Measurements from ENCODE around the gene OR51G2. TPM values are rescaled to one million over a fixed set of nuclear protein-coding genes. Genes with fewer than 3 reads are reported as not detected.
"Not testable (repeated sequence)": the region's sequence is repeated elsewhere in the genome, so short reads cannot be mapped to it uniquely, and the experiment has no call there.

The OR51G2 gene
- under 1 TPM in 1 of 4 donors, not detected in 3; 0.08 TPM for polyA plus RNA-seq (ENCODE audit: insufficient read length in 4 of 4)

DNA sequence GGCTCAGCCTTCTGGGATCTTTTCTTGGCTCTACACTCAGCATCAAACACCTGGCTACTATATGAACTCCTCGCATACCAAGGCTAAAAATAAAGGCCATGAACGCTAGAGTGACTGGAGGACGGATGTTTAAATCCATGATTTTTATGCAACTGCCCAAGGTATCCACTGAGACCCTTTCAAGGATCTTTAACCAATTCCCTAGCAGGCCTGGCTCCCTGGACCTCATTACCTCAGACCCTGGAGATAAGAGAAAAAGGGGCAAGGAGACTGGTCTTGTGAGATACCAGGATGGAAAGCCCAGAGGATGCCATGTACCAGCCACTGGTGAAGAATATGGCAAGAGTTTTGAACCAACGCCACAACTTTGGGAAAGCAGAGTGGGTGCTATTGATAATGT, at the start of gene OR51G2:
OR51G2 (minus strand) TSS at position 101 of the 400 bp plus-strand sequence. CDS start 3,687 bp downstream, outside the sequence.
- DNase-seq (ENCODE audit: low read depth in 4 of 4, low spot score in 3 of 4): no peak

- DNase-seq (ENCODE audit: low read depth in 4 of 4, low spot score in 3 of 4): no peak
These were observed 43.7 kb upstream of the OR51G2 start for GRCh38 chr11:4962816-4963215.

DNA sequence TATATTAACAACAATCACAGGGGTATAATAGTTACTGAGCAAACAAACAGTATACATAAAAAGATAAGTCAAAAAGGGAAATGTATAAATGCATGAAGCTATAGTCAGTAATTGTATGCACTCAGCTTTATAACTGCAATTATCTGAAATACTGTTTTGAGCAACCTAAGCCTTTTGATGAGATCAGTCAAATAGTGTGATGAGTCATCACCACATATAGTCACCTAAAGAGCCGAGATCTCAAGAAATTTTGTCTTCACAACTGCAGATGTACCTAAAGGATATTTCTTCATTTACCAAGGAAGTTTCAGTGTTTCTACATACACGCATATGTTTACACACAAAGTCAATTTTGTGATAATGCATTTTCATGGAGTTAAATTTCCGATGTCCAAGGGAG, 41.7 kb upstream of the OR51G2 start:
- DNase-seq (ENCODE audit: low read depth in 4 of 4, low spot score in 3 of 4): no peak

DNA sequence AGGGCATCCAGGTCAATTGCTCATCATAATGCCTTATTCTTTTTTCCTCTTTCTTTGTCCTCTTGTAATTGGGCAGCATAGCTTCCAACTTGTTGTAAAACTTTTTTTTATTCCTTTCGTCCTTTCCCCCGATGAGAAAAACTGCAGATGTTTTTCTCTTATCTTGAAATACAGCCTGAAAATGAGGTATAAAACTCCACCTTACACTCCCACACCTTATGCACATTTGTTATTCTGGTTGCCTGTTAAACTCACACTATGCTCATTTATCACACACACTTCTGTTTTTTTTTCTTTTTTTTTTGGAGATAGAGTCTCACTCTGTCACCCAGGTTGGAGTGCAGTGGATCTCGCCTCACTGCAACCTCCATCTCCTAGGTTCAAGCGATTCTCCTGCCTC, 38.2 kb upstream of the OR51G2 start:
- DNase-seq (ENCODE audit: low read depth in 4 of 4, low spot score in 3 of 4): no peak

- not testable (repeated sequence) for DNase-seq (ENCODE audit: low read depth in 4 of 4, low spot score in 3 of 4)
These were observed 36.5 kb upstream of the OR51G2 start, which contains the start of gene OR51A2 for GRCh38 chr11:4955613-4956012. TSS of gene OR51A2 (minus strand) at chr11:4955713. CDS start at chr11:4955713, 0 bp downstream.

GRCh38 chr11:4947505-4947904, 28.4 kb upstream of the OR51G2 start, which contains the start of gene OR51A4:
TSS of gene OR51A4 (minus strand) at chr11:4947605. CDS start at chr11:4947100, 505 bp downstream.
- DNase-seq (ENCODE audit: low read depth in 4 of 4, low spot score in 3 of 4): no peak

DNA sequence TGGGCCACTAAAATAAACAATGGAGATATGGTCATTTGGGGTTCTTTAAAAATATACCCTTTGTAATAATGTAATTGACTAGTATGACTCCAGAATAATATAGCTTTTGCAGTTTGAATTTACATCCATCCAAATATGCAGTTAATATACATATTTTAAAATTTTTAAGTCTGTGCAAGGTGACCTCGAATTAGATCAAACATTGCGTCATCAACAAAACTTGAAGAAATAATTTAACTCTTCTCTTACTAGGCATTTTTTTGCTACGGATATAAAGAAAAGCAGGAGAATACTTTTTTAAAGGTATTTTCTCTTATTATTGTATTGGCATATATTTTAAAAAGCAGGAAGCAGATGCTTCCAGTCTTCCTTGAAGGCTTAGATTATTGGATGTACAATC, 17.6 kb upstream of the OR51G2 start:
- DNase-seq (ENCODE audit: low read depth in 4 of 4, low spot score in 3 of 4): no peak

DNA sequence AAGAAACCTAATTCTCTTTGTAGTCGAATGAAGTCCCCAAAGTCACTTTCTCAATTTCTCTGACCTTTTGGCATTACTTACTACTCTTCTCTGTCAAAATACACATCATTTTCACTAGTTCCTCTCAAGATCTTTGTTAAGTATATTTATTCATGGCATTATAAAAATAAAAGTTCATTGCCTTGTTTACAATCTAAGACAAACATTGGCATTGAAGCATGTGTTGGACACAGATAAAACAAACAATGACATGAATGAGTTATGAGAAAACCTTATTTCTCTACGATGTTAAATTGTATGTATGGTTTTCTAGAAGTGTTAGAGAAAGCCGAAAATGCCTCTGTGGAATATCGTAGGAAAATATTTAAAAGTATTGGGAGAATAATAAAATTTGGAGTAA, 13.6 kb upstream of the OR51G2 start:
- DNase-seq (ENCODE audit: low read depth in 4 of 4, low spot score in 3 of 4): no peak

DNA sequence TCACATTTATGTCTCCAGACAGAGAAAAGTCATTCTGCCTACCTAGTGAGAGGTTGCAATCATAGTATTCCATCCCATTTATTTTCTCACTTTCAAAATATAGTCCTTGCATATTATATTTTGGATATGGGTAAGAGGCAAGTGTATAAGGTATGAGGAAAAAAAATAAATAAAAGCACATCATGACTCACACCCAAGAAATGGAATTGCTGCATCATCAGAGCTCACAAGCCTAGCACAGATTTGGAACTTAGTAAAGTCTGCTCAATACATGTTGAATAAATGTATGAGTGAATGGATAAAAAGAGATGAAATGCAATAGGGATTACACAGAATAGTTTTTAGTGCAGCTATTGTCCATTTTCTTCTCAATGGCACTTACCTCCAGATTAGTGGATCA, 7.5 kb upstream of the OR51G2 start:
- no peak for DNase-seq (ENCODE audit: low read depth in 4 of 4, low spot score in 3 of 4)

GRCh38 chr11:4924239-4924638, 5.1 kb upstream of the OR51G2 start, which contains the start of gene OR51G1:
TSS of gene OR51G1 (minus strand) at chr11:4924339. CDS start at chr11:4924339, 0 bp downstream.
- no peak for DNase-seq (ENCODE audit: low read depth in 4 of 4, low spot score in 3 of 4)

DNA sequence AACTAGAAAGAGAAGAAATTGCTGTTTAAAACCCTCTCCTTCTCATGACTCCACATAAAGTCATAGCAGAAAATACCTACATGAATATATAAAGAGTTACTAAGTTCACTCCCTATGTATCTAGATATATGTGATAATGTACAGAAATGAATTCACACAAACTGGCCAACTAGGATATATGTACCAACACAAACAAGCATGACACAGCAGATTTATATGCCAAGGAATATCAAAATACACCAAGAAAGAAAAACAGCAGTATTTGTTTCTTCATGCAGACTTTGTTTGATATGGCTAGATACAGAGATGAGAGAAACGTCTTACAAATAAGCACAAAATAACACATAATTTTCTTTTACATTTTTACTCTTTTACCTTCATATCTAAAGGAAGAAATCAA, 3.2 kb upstream of the OR51G2 start:
- DNase-seq (ENCODE audit: low read depth in 4 of 4, low spot score in 3 of 4): no peak

- DNase-seq (ENCODE audit: low read depth in 4 of 4, low spot score in 3 of 4): no peak
These were observed 2.6 kb upstream of the OR51G2 start for GRCh38 chr11:4921796-4922195.

DNA sequence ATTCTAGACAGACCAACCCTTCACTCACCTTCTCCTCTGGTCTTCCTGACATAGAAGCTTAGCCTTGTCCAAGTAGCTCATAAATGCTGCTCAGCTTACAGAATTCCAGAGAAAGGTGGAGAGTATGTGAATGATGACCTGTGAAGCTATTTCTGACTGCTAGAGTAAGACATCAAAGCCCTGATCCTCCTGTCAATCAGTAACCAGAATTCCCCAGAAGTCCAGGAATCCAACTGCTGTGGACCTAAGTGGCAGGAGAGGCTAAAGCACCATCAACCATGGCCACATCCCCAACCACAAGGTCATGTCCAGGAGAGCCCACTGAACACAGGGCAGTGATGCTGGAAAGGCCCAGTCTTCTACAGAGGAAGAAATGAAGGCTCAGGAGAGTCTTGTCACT, 2.6 kb downstream of the OR51G2 start:
- DNase-seq (ENCODE audit: low read depth in 4 of 4, low spot score in 3 of 4): peak in 1 of 4 donors; percentile 12

GRCh38 chr11:4903484-4903883, 15.7 kb downstream of the OR51G2 start, which contains the start of gene OR51A7:
TSS of gene OR51A7 (plus strand) at chr11:4903783. CDS start at chr11:4907370, 3,587 bp downstream.
- DNase-seq (ENCODE audit: low read depth in 4 of 4, low spot score in 3 of 4): no peak

- DNase-seq (ENCODE audit: low read depth in 4 of 4, low spot score in 3 of 4): no peak
These were observed 27.0 kb downstream of the OR51G2 start for GRCh38 chr11:4891996-4892640.

- DNase-seq (ENCODE audit: low read depth in 4 of 4, low spot score in 3 of 4): no peak
These were observed 28.9 kb downstream of the OR51G2 start for GRCh38 chr11:4890279-4890678.

- no peak for DNase-seq (ENCODE audit: low read depth in 4 of 4, low spot score in 3 of 4)
These were observed 31.6 kb downstream of the OR51G2 start for GRCh38 chr11:4887591-4887990.

DNA sequence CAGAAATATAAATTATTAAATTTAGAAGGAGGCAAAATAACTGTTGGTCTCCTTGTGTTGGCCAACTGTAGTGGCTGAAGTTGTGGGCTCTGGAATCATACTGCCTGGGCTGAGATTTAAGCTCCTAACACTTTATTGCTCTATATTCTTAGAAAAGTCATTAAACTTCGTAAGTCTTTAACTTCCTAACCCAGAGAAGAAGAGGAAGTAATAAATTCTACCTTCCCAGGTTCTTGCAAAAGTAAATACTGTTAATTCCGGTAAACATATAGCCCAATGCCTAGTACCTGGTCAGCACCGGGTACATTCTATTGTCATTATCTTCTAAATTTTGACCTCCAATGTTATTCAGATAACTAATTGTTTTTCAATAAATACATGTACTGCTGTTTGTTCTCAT, 33.0 kb downstream of the OR51G2 start:
- DNase-seq (ENCODE audit: low read depth in 4 of 4, low spot score in 3 of 4): no peak

DNA sequence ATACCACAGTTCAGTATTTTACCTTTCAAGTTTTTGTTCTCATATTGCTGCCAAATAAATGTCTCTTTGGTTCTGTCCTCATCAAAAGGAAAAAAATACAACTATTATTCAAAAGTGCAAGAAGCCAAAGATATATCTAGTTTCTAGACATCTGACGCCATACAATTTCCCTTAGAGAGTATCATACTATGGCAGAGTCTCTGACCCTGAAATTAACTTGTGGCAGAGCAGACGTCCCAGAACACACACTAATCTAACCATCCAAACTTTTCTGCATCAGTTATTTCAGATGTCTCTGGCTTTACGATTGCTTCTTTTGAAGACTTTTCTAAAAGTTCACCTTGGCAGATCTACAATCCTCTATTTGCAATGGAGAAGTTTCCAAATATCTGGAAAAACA, 34.8 kb downstream of the OR51G2 start:
- DNase-seq (ENCODE audit: low read depth in 4 of 4, low spot score in 3 of 4): no peak

GRCh38 chr11:4882543-4882942, 36.6 kb downstream of the OR51G2 start:
- no peak for DNase-seq (ENCODE audit: low read depth in 4 of 4, low spot score in 3 of 4)

- DNase-seq (ENCODE audit: low read depth in 4 of 4, low spot score in 3 of 4): peak in 1 of 4 donors; percentile 9
These were observed 37.2 kb downstream of the OR51G2 start, which contains the start of gene OR51T1 for GRCh38 chr11:4881860-4882500. TSS of gene OR51T1 (plus strand) at chr11:4881900. CDS start at chr11:4881900, 0 bp downstream.

- DNase-seq (ENCODE audit: low read depth in 4 of 4, low spot score in 3 of 4): no peak
These were observed 38.0 kb downstream of the OR51G2 start for GRCh38 chr11:4881188-4881587.

All from left renal pelvis (tissue), 4 donors.